Activated B cell treated with CpG ODN at 0.5 μM for 24 hours (primary cell): ENCODE data around the gene COMTD1. TPM values are rescaled to one million over a fixed set of nuclear protein-coding genes. Genes with fewer than 3 reads are reported as not detected.

Source experiments
- ATAC-seq: fragments of 200-7000 bp; cut with Tn5 transposase; one replicate; pipeline ENCODE4 v1.10.0; 2021; ENCODE audit warnings: low read depth, mild to moderate bottlenecking, moderate library complexity
- CTCF ChIA-PET: fragments of 350-600 bp; sonication (Branson Sonifier 250); formaldehyde crosslinking; loops from one replicate; lab custom pipeline; 2021; ENCODE audit warnings: antibody characterized with exemption; lab: Charles Lee
- POLR2A ChIA-PET: fragments of 350-600 bp; sonication (Branson Sonifier 250); formaldehyde crosslinking; loops from one replicate; lab custom pipeline; 2021; ENCODE audit warnings: antibody characterized with exemption; lab: Charles Lee
- DNase-seq: peaks from one replicate; pipeline ENCODE4 v3.0.0; 2022
- H3K27ac Mint-ChIP-seq: one replicate; pipeline ENCODE4 v1.8.0; 2020; ENCODE audit warnings: mixed read lengths
- H3K27me3 Mint-ChIP-seq: one replicate; pipeline ENCODE4 v1.8.0; 2021; ENCODE audit warnings: mixed read lengths
- H3K36me3 Mint-ChIP-seq: one replicate; pipeline ENCODE4 v1.8.0; 2021; ENCODE audit warnings: low read depth, mixed read lengths
- H3K4me1 Mint-ChIP-seq: one replicate; pipeline ENCODE4 v1.8.0; 2021; ENCODE audit warnings: mixed read lengths
- H3K4me3 Mint-ChIP-seq: one replicate; pipeline ENCODE4 v1.8.0; 2020; ENCODE audit warnings: mild to moderate bottlenecking, mixed read lengths
- H3K9me3 Mint-ChIP-seq: one replicate; pipeline ENCODE4 v1.8.0; 2020; ENCODE audit warnings: mixed read lengths
- CTCF ChIP-seq: fragments of 200-600 bp; IDR thresholded peaks from one replicate; pipeline ENCODE4 v1.8.0; 2022; ENCODE audit warnings: antibody characterized with exemption, mild to moderate bottlenecking
- intact Hi-C: fragments of 100-400 bp; cut with micrococcal nuclease; formaldehyde crosslinking; loops from one replicate; pipeline ENCODE4 v1.15.1; 2024
- total RNA-seq: library from RNA; stranded (reverse); gene quantifications from 2 replicates; pipeline ENCODE4 v1.2.3, GENCODE V29; 2022

COMTD1 gene
- total RNA-seq, 1 donor from 2014 or later: 15.4 TPM

GRCh38 chr10:75239096-75239790, 3.5 kb upstream of the COMTD1 start:
- no peak for DNase-seq
- Mint-ChIP-seq H3K9me3 (peaks cover 2% of the 10 kb centered on the region), H3K27me3 (no peaks in the 10 kb centered on the region), H3K36me3 (no peaks in the 10 kb centered on the region), H3K4me3 (no peak overlapping the region), H3K27ac (no peak overlapping the region), H3K4me1 (peaks cover 3% of the 10 kb centered on the region)
- no peak for ATAC-seq
- ChIA-PET CTCF (no interaction called here), POLR2A (interaction anchor here (0.6 kb wide), 1 partner anchor 389 kb away, joined by 4 read pairs; no protein-coding TSS in a partner anchor)
- intact Hi-C loops: loop anchor here (5.0 to 10.0 kb wide), 5 partner anchors 222 to 1594 kb away; partner anchors contain the start of gene MYOZ1
- no peak for TF ChIP-seq CTCF

GRCh38 chr10:75238182-75239095, 2.7 kb upstream of the COMTD1 start:
- Mint-ChIP-seq H3K4me1 (peaks cover 10% of the 10 kb centered on the region), H3K27ac (no peak overlapping the region), H3K36me3 (no peaks in the 10 kb centered on the region), H3K27me3 (no peaks in the 10 kb centered on the region), H3K4me3 (no peak overlapping the region), H3K9me3 (no peaks in the 10 kb centered on the region)
- DNase-seq: no peak
- ChIA-PET CTCF (interaction anchor here (4.8 kb wide), 1 partner anchor 994 kb away, joined by 20 read pairs; no protein-coding TSS in a partner anchor), POLR2A (interaction anchor here (5.5 kb wide), 1 partner anchor 28 kb away, joined by 60 read pairs; the partner anchor contains the start of gene VDAC2)
- ATAC-seq: no peak
- intact Hi-C loops: loop anchor here (5.0 to 10.0 kb wide), 5 partner anchors 221 to 1594 kb away; partner anchors contain the start of gene MYOZ1
- no peak for TF ChIP-seq CTCF

- peak; percentile 3 for TF ChIP-seq CTCF
- peak overlapping the region; percentile 83 for H3K27ac Mint-ChIP-seq
- intact Hi-C loops: loop anchor here (1.0 to 10.0 kb wide), 8 partner anchors 48 to 1592 kb away; partner anchors contain the start of gene MYOZ1
- H3K36me3 Mint-ChIP-seq: peaks cover 14% of the 10 kb centered on the region
- peaks cover 14% of the 10 kb centered on the region for H3K4me1 Mint-ChIP-seq
- H3K27me3 Mint-ChIP-seq: no peaks in the 10 kb centered on the region
- H3K4me3 Mint-ChIP-seq: peak overlapping the region; percentile 80
- H3K9me3 Mint-ChIP-seq: no peaks in the 10 kb centered on the region
- ChIA-PET CTCF (interaction anchor here (0.7 to 4.8 kb wide), 10 partner anchors 11 to 994 kb away, joined by 3 to 20 read pairs (median 6); partner anchors contain the start of gene VDAC2), POLR2A (interaction anchor here (0.7 to 5.5 kb wide), 2 partner anchors 26 to 176 kb away, joined by 8 to 60 read pairs; partner anchors contain the start of gene VDAC2)
- DNase-seq: no peak
- ATAC-seq: no peak
These were observed 545 bp upstream of the COMTD1 start for GRCh38 chr10:75236178-75236825.

DNA sequence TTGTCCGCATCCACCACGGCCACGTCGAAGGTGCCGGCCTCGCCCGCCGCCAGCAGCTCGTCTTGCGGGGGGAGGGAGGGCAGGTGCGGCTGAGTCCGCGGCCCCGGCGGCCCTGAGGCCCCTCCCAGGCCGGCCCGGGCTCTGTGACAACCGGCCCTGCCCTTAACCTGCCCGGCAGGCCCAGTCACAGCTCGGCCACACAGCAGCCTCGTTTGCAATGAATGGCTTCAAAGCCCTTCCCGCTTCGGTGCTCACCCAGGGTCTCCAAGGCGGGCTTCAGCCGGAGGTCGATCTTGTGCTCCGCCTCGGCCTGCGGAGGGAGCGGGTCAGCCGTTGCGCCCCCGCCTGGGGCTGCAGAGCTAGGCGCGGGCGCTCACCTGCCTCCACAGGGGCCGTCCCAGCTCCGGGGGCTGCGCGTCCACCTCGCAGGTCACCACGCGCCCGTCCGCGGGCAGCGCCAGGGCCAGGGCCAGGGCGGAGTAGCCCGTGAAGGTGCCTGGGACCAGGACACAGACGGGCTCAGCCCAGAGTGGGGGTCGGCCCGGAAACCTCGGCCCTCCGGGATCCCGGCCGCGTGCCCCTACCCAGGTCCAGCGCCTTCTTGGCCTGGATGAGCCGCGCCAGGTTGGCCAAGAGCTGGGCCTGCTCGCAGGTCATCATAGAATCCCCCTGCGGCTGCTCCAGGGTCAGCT, 928 bp downstream of the COMTD1 start:
- Mint-ChIP-seq H3K36me3 (peaks cover 25% of the 10 kb centered on the region), H3K27ac (peak overlapping the region; percentile 80), H3K27me3 (no peaks in the 10 kb centered on the region), H3K4me1 (peaks cover 21% of the 10 kb centered on the region), H3K4me3 (peak overlapping the region; percentile 85), H3K9me3 (no peaks in the 10 kb centered on the region)
- ATAC-seq: no peak
- ChIA-PET POLR2A (interaction anchor here (0.5 to 5.5 kb wide), 6 partner anchors 22 to 1741 kb away, joined by 3 to 60 read pairs (median 6); partner anchors contain the start of genes SAMD8 and VDAC2), CTCF (interaction anchor here (1.0 to 4.8 kb wide), 7 partner anchors 24 to 993 kb away, joined by 3 to 32 read pairs (median 9); partner anchors contain the start of gene VDAC2)
- TF ChIP-seq CTCF: no peak
- intact Hi-C loops: loop anchor here (1.0 to 10.0 kb wide), 11 partner anchors 25 to 1983 kb away; partner anchors contain the start of genes ADK, KAT6B, MRPS16 and MYOZ1
- no peak for DNase-seq
